GM13977 (cell line): Measurements from ENCODE around the gene IL16.

ENCODE experiments used
- DNase-seq: peaks from one replicate; pipeline ENCODE4 v3.0.0; 2012; ENCODE audit warnings: low spot score
- in situ Hi-C: fragments of 300-500 bp; cut with MboI; formaldehyde crosslinking; loops from one replicate; pipeline ENCODE4 v1.12.0; 2022; ENCODE audit warnings: low sequenced_read_pairs, low pct_unique_long_range_greater_than_20kb, mixed read lengths, inconsistent platforms; ENCODE audit not compliant: unreplicated experiment
- TF ChIP-seq, protein P1 (sequence below): IDR thresholded peaks from 2 replicates; pipeline ENCODE4 v1.5.1; 2012; ENCODE audit warnings: mild to moderate bottlenecking, control low read depth; ENCODE audit not compliant: insufficient read depth; ENCODE audit errors: extremely low read depth, missing control alignments

The IL16 gene

GRCh38 chr15:81239190-81239589, 42.5 kb downstream of the IL16 start:
- DNase-seq, result no peak
- in situ Hi-C loops, result no loop called here
- TF ChIP-seq, protein P1, sequence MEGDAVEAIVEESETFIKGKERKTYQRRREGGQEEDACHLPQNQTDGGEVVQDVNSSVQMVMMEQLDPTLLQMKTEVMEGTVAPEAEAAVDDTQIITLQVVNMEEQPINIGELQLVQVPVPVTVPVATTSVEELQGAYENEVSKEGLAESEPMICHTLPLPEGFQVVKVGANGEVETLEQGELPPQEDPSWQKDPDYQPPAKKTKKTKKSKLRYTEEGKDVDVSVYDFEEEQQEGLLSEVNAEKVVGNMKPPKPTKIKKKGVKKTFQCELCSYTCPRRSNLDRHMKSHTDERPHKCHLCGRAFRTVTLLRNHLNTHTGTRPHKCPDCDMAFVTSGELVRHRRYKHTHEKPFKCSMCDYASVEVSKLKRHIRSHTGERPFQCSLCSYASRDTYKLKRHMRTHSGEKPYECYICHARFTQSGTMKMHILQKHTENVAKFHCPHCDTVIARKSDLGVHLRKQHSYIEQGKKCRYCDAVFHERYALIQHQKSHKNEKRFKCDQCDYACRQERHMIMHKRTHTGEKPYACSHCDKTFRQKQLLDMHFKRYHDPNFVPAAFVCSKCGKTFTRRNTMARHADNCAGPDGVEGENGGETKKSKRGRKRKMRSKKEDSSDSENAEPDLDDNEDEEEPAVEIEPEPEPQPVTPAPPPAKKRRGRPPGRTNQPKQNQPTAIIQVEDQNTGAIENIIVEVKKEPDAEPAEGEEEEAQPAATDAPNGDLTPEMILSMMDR, result no peak

- no peak for DNase-seq
- in situ Hi-C loops, result no loop called here
- TF ChIP-seq, protein P1, result no peak
Observed at GRCh38 chr15:81242778-81243177, 46.1 kb downstream of the IL16 start.

GRCh38 chr15:81244306-81244705, 47.6 kb downstream of the IL16 start:
- TF ChIP-seq, protein P1, result no peak
- in situ Hi-C loops, result no loop called here
- no peak for DNase-seq

GRCh38 chr15:81253846-81254245, 57.2 kb downstream of the IL16 start:
- in situ Hi-C loops, result no loop called here
- TF ChIP-seq, protein P1, result no peak
- no peak for DNase-seq

GRCh38 chr15:81254277-81254915, 57.7 kb downstream of the IL16 start:
- TF ChIP-seq, protein P1, result no peak
- in situ Hi-C loops, result no loop called here
- no peak for DNase-seq

- in situ Hi-C loops, result no loop called here
- no peak for DNase-seq
- TF ChIP-seq, protein P1, result no peak
Observed at GRCh38 chr15:81254916-81255290, 58.2 kb downstream of the IL16 start.
